ENCODE results near the gene TCEANC. TPM values are rescaled to one million over a fixed set of nuclear protein-coding genes. Genes with fewer than 3 reads are reported as not detected.

The TCEANC gene
- total and polyA plus RNA-seq, 2 experiments from 2014 or later = 1.8 to 5.4 TPM

- no peaks in the 10 kb centered on the region for H3K36me3 ChIP-seq (replicated peaks; ENCODE audit: insufficient read depth, low read depth)
- H4K20me1 ChIP-seq (ENCODE audit: insufficient read depth, poor library complexity, severe bottlenecking) = peaks cover 22% of the 10 kb centered on the region
- no peaks in the 10 kb centered on the region for H3K9me3 ChIP-seq (ENCODE audit: low read depth)
- H3K4me2 ChIP-seq = no peak overlapping the region
- 61% methylated on average over 3 of the region's 3 CpGs for WGBS (ENCODE audit: low lambda C conversion rate, missing lambda C conversion rate)
- no peaks in the 10 kb centered on the region for H3K27me3 ChIP-seq
- peaks cover 81% of the 10 kb centered on the region for H3K79me2 ChIP-seq
- TF ChIP-seq EZH2 (IDR thresholded peaks at IDR 0.05; ENCODE audit: borderline replicate concordance) (no peak), EZH2phosphoT487 (IDR thresholded peaks at IDR 0.05; ENCODE audit: low read depth, severe bottlenecking, unreplicated experiment) (no peak)
- TF ChIP-seq, protein P1, sequence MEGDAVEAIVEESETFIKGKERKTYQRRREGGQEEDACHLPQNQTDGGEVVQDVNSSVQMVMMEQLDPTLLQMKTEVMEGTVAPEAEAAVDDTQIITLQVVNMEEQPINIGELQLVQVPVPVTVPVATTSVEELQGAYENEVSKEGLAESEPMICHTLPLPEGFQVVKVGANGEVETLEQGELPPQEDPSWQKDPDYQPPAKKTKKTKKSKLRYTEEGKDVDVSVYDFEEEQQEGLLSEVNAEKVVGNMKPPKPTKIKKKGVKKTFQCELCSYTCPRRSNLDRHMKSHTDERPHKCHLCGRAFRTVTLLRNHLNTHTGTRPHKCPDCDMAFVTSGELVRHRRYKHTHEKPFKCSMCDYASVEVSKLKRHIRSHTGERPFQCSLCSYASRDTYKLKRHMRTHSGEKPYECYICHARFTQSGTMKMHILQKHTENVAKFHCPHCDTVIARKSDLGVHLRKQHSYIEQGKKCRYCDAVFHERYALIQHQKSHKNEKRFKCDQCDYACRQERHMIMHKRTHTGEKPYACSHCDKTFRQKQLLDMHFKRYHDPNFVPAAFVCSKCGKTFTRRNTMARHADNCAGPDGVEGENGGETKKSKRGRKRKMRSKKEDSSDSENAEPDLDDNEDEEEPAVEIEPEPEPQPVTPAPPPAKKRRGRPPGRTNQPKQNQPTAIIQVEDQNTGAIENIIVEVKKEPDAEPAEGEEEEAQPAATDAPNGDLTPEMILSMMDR (IDR thresholded peaks at IDR 0.05; ENCODE audit: poor library complexity) = no peak
- no peaks in the 10 kb centered on the region for H3K9me2 ChIP-seq (replicated peaks; ENCODE audit: insufficient read depth)
- H3K4me1 ChIP-seq (ENCODE audit: insufficient read depth) = peaks cover 1% of the 10 kb centered on the region
- no peak overlapping the region for H3K4me3 ChIP-seq
- peak overlapping the region; percentile 2 for H3K27ac ChIP-seq
- no peak for DNase-seq (ENCODE audit: low spot score)
- no peak overlapping the region for H2AFZ ChIP-seq
Measured at GRCh38 chrX:13703589-13703988, 50.6 kb downstream of the TCEANC start.

GRCh38 chrX:13711141-13711540, 58.2 kb downstream of the TCEANC start:
- no peak overlapping the region for H3K4me2 ChIP-seq
- DNase-seq (ENCODE audit: low spot score) = no peak
- H3K36me3 ChIP-seq (replicated peaks; ENCODE audit: insufficient read depth, low read depth) = no peaks in the 10 kb centered on the region
- H3K27ac ChIP-seq = no peak overlapping the region
- TF ChIP-seq, protein P1 (IDR thresholded peaks at IDR 0.05; ENCODE audit: poor library complexity) = no peak
- TF ChIP-seq EZH2 (IDR thresholded peaks at IDR 0.05; ENCODE audit: borderline replicate concordance) = no peak
- TF ChIP-seq EZH2phosphoT487 (IDR thresholded peaks at IDR 0.05; ENCODE audit: low read depth, severe bottlenecking, unreplicated experiment) = no peak
- H3K79me2 ChIP-seq = peaks cover 16% of the 10 kb centered on the region
- peaks cover 5% of the 10 kb centered on the region for H4K20me1 ChIP-seq (ENCODE audit: insufficient read depth, poor library complexity, severe bottlenecking)
- no peak overlapping the region for H2AFZ ChIP-seq
- no peaks in the 10 kb centered on the region for H3K9me3 ChIP-seq (ENCODE audit: low read depth)
- no peaks in the 10 kb centered on the region for H3K4me1 ChIP-seq (ENCODE audit: insufficient read depth)
- no peaks in the 10 kb centered on the region for H3K27me3 ChIP-seq
- 57% methylated on average over 4 of the region's 4 CpGs for WGBS (ENCODE audit: low lambda C conversion rate, missing lambda C conversion rate)
- no peak overlapping the region for H3K4me3 ChIP-seq
- no peaks in the 10 kb centered on the region for H3K9me2 ChIP-seq (replicated peaks; ENCODE audit: insufficient read depth)

Other genes with a start within 250 kb of the TCEANC start
- gene EGFL6, start 83.5 kb upstream of the TCEANC start, total RNA-seq = 115 and 116 TPM in 2 replicates
- gene EGFL6, start 83.5 kb upstream of the TCEANC start, polyA plus RNA-seq = 131 and 144 TPM in 2 replicates
- gene RAB9A, start 36.0 kb downstream of the TCEANC start, total RNA-seq = 66.1 and 73.0 TPM in 2 replicates
- 51.2 and 53.9 TPM in 2 replicates for gene RAB9A, start 36.0 kb downstream of the TCEANC start, polyA plus RNA-seq
- 23.4 and 24.8 TPM in 2 replicates for gene TRAPPC2, start 81.5 kb downstream of the TCEANC start, total RNA-seq
- gene TRAPPC2, start 81.5 kb downstream of the TCEANC start, polyA plus RNA-seq = 11.7 and 15.8 TPM in 2 replicates
- 23.5 and 27.6 TPM in 2 replicates for gene OFD1, start 81.6 kb downstream of the TCEANC start, total RNA-seq
- gene OFD1, start 81.6 kb downstream of the TCEANC start, polyA plus RNA-seq = 23.5 and 30.6 TPM in 2 replicates
- gene GPM6B, start 164.0 kb downstream of the TCEANC start, total RNA-seq = 4.9 and 9.0 TPM in 2 replicates
- 6.8 and 10.2 TPM in 2 replicates for gene GPM6B, start 164.0 kb downstream of the TCEANC start, polyA plus RNA-seq